Keratinocyte (primary cell): ENCODE data around the gene CFAP69.

Source experiments
- CTCF ChIP-seq, 3 experiments: IDR thresholded peaks in 1 of 3; conservative IDR thresholded peaks in 1 of 3; optimal IDR thresholded peaks in 1 of 3; 2 replicates in 2 of 3; 3 replicates in 1 of 3; pipeline versions ENCODE3 to v1.5.1; 2011; ENCODE audit warnings: low read length in 3 of 3, mild to moderate bottlenecking in 3 of 3, moderate library complexity in 2 of 3, control low read depth in 1 of 3, inconsistent platforms in 1 of 3; ENCODE audit not compliant: insufficient read depth in 2 of 3; ENCODE audit errors: extremely low read depth in 1 of 3
- EZH2 ChIP-seq: IDR thresholded peaks from one replicate; pipeline ENCODE4 v1.6.1; 2012; ENCODE audit warnings: inconsistent platforms, mild to moderate bottlenecking, low read length, moderate library complexity

- TF ChIP-seq CTCF (optimal IDR thresholded peaks at IDR 0.05 in 1 of 3, IDR thresholded peaks at IDR 0.05 in 1 of 3, conservative IDR thresholded peaks at IDR 0.05 in 1 of 3; ENCODE audit: extremely low read depth in 1 of 3, insufficient read depth in 2 of 3, low read length in 3 of 3) (no peak), EZH2 (no peak)
Measured at GRCh38 chr7:90320801-90321494, 76.0 kb downstream of the CFAP69 start, which contains the start of gene FAM237B.
